ENCODE results near the gene UQCRH. TPM values are rescaled to one million over a fixed set of nuclear protein-coding genes. Genes with fewer than 3 reads are reported as not detected.

The UQCRH gene
- polyA plus RNA-seq = 100 to 1,000 TPM; 224 to 744 (median 624) TPM

DNA sequence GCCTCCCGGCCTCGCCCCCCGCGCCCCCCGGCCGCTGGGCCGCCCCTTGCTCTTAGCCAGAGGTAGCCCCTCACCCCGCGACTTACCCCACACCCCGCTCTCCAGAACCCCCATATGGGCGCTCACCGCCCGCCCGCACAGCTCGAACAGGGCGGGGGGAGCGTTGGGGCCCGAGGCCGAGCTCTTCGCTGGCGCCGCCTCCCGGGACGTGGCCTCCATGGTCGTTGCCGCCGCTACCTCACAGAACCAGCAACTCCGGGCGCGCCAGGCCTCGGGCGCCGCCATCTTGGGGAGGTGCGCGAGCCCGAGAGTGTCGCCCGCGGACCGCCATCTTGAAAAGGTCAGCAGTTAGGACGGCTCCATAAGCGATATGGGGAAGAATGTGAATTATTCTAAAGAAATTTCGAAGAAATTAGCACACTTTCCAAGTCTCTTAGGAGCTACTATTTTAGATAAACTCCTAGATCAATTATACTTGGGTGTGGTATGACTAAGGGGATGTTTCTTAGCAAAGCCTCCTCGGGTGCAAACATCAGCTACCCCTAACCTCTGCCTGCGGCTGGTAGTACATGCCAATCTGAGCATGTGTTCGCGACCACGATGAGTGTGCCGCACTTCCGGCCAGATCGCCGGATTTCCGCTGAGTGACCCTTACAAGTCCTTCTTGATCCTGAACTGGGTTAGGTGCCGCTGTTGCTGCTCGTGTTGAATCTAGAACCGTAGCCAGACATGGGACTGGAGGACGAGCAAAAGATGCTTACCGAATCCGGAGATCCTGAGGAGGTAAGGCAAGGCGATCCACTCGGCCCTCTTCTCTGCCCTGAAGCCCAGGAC, at the start of gene UQCRH, which contains the start of gene LRRC41:
Gene UQCRH (plus strand): TSS at position 661 of the 834 bp plus-strand sequence. CDS start 69 bp downstream, at position 730.
Gene LRRC41 (minus strand): TSS at position 579 of the 834 bp plus-strand sequence. CDS start 294 bp downstream, at position 285.
- 0 to 1% (median 1%) methylated on average over 61 of the region's 61 CpGs for WGBS, 3 donors
- peak within 1 kb of the TSS; percentile 97 for H3K27ac ChIP-seq (ENCODE audit: low read depth, low read length)

DNA sequence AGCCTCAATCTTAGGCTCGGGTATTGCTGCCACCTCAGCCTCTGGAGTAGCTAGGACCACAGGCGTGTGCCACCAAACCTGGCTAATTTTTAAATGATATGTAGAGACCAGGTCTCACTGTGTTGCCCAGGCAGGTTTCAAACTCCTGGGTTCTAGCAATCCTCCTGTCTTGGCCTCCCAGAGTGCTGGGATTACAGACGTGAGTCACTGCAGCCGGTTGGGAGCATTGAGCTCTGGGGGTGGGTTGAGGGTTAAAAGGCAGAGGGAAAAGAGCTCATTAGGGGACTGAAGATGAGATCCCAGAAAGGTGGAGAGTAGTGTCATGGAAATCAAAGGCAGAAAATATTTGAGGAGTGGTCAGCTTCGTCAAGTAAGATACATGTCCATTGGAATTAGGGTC, 48.8 kb upstream of the UQCRH start:
- no peak overlapping the region for H3K27ac ChIP-seq (ENCODE audit: low read depth, low read length)
- 90 to 96% (median 95%) methylated on average over 5 of the region's 5 CpGs for WGBS, 3 donors

DNA sequence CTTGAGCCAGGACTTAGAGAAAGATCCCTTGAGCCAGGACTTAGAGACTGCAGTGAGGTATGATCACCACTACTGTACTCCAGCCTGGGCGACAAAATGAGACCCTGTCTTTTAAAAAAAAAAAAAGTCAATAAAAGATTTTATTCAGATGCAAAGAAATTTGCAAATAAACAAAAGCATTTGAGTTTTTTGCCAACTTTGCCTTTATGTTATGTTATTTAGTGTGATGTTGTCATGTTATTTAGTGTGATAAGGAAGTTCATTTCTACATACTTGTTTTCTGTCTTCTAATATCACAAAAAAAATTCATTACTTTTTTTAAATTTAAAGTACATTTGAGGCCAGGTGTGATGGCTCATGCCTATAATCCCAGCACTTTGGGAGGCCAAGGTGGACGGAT, 47.0 kb upstream of the UQCRH start:
- H3K27ac ChIP-seq (ENCODE audit: low read depth, low read length) = no peak overlapping the region
- 91 to 98% (median 96%) methylated on average over 2 of the region's 2 CpGs for WGBS, 3 donors

DNA sequence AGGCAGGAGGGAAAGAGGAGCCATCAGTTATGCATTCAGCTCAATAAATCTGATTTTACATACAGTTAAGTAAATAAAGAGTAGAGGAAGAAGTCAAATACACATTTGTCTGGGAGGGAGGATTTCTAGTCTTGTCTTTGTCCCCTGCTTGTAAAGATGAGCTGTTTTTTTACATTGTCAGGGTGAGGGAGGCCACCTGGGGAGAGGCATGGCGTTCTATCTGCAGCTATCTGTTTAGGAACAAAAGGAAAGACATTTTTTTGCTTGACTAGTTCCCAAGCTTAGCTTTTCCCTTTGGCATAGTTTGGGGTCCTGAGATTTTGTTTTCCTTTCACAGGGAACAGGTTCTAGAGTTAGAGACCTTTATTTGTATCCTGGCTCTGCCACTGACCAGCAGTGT, 41.0 kb upstream of the UQCRH start:
- WGBS, 3 donors = 96 to 100% (median 98%) methylated on average over 1 of the region's 1 CpG
- H3K27ac ChIP-seq (ENCODE audit: low read depth, low read length) = no peak overlapping the region

DNA sequence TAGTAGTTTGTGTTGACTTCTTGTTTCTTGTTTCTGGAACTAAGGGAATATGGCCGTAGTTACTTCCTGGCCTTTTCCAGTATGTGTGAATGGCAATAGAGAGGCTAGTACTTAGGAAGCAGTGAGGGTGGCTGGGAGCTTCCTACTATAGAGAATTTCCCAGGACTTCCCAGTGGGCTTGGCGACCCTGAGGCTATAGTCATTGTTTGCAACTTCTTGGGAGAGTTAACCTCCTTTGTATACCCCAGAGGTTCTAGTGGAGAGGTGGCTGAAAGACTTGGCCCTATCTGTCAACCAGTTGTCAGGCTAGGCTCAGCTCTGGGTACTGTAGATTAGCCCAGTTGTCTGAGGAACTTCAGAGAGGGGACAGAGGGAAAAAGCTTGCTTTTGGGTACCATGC, 40.4 kb upstream of the UQCRH start:
- H3K27ac ChIP-seq (ENCODE audit: low read depth, low read length) = no peak overlapping the region
- WGBS, 3 donors = 88 to 90% (median 89%) methylated on average over 2 of the region's 2 CpGs

DNA sequence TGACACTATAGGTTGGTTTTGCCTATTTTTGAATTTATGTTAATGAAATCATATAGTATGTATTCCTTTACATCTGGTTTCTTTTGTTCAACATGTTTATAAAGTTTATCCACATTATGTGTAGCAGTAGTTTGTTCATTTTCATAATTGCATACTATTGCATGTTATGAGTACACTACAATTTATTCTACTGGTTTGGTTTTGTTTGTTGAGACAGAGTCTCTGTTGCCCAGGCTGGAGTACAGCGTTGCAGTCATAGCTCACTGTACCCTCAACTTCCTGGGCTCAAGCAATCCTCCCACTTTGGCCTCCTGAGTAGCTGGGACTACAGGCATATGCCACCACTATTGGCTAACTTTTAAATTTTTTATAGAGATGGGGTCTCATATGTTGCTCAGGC, 34.9 kb upstream of the UQCRH start:
- 89 to 97% (median 93%) methylated on average over 1 of the region's 1 CpG for WGBS, 3 donors
- H3K27ac ChIP-seq (ENCODE audit: low read depth, low read length) = no peak overlapping the region

DNA sequence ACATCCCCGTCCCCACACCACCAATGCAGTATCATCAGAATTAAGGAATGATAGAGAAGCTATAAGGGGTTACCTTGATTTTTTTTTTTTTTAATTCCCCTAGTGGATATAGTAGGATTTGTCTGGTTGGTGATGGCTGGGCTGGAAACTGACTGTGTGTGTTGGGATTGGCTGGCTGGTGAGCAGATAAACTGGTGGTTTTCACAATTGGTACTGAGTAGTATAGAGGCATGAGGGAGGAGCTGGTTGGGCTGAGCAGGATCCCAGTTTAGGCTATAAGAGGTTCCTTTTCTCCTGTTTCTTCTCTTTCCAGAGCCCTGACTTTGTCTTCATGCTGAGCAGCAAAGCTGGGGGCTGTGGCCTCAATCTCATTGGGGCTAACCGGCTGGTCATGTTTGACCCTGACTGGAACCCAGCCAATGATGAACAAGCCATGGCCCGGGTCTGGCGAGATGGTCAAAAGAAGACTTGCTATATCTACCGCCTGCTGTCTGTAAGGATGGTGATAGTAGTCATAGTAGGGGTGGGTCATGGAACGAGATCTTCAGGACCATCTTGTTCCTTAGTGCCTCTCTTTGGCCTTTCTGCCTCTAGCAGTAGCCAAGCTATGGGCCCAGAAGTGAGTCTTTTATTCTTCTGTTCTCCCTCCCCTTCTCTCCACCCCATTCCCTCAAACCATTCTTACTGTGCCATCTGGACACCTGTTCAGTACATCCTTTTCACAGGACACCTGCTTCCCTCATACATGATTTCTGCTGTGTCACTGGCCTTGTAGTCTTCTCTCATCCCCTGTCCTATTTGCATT, 29.1 kb upstream of the UQCRH start:
- WGBS, 3 donors = 95 to 96% (median 95%) methylated on average over 6 of the region's 6 CpGs
- no peak overlapping the region for H3K27ac ChIP-seq (ENCODE audit: low read depth, low read length)

DNA sequence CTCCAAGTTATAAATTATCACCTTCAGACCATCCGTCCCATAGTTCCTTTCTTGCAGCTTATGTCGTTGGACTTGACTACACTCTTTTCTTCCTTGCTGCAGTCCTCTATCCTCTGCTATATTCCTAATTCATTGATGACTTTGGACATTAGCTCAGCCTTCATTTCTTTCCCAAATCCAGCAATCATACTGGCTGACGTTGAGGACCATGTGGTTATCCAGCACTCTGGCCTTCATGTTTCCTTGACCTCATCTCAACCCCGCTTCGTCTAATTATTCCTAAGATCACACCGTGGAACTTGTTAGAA, 28.5 kb upstream of the UQCRH start:
- no peak overlapping the region for H3K27ac ChIP-seq (ENCODE audit: low read depth, low read length)
- WGBS, 3 donors = 86 to 94% (median 94%) methylated on average over 6 of the region's 6 CpGs

DNA sequence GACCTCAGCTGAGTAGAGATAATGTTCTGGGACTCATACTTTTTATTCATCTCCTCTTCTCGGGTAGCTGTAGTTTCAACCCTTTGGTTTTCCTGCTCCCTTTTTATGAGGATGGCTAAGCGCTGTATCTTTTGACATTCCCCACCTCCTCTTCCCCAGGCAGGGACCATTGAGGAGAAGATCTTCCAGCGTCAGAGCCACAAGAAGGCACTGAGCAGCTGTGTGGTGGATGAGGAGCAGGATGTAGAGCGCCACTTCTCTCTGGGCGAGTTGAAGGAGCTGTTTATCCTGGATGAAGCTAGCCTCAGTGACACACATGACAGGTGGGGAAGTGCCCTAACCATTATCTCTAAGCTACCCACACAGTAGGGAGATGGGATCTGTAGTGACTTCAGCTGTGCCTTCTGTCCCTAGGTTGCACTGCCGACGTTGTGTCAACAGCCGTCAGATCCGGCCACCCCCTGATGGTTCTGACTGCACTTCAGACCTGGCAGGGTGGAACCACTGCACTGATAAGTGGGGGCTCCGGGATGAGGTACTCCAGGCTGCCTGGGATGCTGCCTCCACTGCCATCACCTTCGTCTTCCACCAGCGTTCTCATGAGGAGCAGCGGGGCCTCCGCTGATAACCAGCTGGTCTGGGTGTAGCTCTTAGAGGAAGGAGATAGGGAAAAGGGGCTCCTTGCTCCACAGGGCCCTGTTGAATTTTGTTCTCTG, 25.7 kb upstream of the UQCRH start:
- WGBS, 3 donors = 84 to 90% (median 86%) methylated on average over 14 of the region's 14 CpGs
- H3K27ac ChIP-seq (ENCODE audit: low read depth, low read length) = no peak overlapping the region

DNA sequence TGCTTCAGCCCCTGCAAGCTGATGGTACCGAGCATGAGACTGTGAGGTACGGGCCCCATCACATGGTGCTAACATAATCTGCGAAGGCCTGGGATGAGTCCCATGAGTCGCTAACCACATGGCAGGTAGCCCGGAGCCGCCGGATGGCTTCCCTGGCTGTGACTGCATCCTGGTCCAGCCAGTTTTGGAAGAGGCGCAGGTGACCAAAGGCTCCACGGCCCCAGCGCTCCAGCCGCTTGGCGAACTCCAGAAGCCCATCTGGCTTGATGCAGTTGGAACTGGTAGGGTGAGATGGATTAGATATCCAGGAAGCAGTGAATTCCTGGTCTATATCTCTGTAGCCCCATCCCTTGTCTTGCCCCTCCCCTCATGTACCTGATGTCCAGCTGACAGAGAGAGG, 24.7 kb upstream of the UQCRH start:
- WGBS, 3 donors = 91 to 98% (median 95%) methylated on average over 12 of the region's 12 CpGs
- H3K27ac ChIP-seq (ENCODE audit: low read depth, low read length) = no peak overlapping the region

DNA sequence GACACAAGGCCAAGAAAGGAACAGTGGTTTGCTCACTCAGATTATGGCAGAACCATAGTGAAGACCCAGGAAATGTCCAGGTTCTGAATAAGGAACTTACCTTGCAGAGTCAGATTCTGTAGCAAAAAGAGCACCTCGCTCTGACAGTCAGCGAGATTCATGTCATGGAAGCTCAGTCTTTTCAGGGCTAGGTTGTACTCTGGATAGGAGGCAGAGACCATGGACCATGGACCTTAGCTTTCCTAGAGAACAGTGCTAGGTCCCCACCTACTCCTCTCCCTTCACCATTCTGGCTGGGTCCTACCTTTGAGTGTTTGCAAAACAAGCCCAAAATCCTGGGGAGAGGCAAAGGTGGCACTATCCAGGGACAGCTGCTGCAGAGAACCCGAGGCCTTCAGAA, 23.4 kb upstream of the UQCRH start:
- WGBS, 3 donors = 95 to 98% (median 96%) methylated on average over 3 of the region's 3 CpGs
- no peak overlapping the region for H3K27ac ChIP-seq (ENCODE audit: low read depth, low read length)

DNA sequence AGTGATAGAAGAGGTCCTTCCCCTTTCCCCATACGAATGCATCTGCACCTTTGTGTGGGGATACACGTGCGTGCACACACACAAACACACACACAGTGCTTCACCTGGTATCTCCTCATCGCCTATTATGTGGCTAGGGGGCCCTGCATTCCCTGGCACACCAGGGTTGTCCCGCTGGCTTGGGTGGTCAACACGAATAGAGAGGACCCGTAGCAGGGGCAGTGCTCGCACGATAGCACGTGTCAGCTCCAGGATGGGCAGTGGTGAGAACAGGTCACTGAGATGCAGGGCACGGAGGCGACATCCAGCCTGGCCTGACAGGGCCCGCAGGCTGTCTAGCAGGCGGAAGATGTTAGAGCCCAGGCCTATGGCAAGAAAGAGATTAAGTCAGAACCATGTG, 22.5 kb upstream of the UQCRH start:
- H3K27ac ChIP-seq (ENCODE audit: low read depth, low read length) = no peak overlapping the region
- 92 to 94% (median 93%) methylated on average over 14 of the region's 14 CpGs for WGBS, 3 donors

DNA sequence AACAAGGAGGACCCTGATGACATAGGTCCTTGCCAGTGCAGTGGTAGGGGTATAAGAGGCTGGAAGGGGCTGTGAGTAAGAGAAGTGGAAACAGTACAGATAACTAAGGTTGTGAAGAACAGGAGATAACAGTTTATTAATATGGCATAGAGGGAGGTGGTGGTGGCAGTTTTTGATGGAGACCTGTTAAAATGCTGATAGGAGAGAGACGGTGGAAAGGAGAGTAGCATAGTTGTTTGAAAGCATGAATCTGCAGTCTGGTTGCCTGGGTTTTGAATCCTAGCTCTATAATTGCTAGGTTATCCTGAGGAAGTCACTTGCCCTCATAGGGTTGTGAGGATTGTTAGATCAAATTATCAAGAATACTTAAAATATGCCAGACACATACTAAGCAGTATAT, 19.4 kb upstream of the UQCRH start:
- H3K27ac ChIP-seq (ENCODE audit: low read depth, low read length) = no peak overlapping the region
- 88 to 92% (median 89%) methylated on average over 1 of the region's 1 CpG for WGBS, 3 donors

DNA sequence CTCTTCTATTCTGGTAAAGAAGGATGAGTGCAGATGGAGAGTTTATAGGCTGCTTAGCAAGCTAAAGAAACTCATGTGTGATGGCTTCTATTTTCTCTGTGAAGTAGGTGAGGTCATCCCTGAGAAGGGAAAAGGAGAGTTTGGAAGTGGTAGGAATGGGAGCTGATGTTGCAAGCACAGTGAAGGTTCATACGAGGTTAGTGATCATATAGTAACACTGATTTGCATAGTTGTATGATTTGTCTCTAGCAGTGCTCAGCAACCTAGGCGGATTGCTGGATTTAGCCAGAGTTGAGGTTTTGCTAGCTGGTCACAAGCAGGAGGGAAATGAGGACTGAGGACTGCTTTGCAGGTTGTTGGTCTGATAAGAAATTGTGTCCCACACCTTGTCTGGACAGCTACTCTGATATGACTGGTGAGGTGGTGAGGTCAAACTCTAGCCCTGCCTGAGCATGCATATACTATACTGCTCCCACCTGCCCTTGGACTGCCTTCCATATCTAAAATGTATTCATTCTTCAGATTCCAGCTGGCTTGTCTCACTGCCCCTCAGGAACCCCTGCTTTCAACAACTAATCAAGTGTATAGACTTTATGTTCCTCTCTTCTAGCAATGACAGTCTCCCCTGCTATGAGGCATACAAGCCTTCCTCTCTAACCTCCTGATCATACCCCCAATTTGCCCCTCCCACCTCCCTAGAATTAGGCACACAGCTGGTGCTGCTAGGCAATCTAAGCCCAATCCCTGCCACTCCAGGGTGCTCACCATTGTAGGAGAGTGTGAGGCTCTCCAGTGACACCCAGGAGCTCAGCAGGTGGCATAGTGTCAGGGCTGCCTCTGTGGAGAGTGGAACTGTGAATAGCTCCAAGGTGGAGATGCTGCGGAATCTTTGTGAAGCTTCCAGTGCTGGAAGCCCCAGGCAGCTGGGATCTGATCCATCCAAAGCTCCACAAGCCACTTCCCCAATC, 18.6 kb upstream of the UQCRH start:
- WGBS, 3 donors = 75 to 81% (median 79%) methylated on average over 3 of the region's 3 CpGs
- H3K27ac ChIP-seq (ENCODE audit: low read depth, low read length) = no peak overlapping the region

DNA sequence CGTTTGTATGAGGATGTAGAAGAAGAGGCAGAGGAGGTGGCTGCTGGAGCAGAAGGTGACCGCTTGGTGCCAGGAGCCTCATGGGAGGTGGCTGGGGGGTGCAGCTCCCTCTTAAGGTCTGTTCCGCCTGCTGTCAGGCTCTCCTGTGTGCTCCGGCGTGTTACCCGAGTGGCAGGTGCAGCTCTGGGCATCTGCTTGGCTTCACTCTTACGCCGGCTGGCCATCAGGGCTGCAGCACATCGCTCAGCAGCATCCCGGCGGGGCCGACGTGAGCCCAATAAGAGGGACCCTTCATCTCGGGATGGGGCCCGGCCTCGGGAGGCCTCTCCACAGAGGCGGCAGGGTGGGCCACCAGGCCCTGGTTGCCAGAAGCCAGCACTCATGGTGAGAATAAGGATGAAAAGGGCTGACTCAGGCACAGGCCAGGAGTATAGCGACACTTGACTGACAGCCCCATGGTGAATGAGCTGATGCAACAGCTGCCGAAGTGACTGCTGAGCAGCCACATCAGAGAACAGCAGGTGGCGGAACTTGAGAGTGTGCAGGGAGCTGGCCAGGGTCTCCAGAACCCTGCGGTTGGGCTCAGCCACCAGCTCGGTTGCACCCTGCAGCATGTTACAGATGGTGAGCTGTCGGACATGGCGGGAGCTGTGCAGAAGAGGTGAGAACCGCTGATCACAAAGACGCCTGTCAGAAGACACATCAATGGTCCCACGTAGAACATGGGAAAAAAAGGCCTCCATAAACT, 17.6 kb upstream of the UQCRH start:
- H3K27ac ChIP-seq (ENCODE audit: low read depth, low read length) = no peak overlapping the region
- 88 to 90% (median 89%) methylated on average over 27 of the region's 27 CpGs for WGBS, 3 donors

DNA sequence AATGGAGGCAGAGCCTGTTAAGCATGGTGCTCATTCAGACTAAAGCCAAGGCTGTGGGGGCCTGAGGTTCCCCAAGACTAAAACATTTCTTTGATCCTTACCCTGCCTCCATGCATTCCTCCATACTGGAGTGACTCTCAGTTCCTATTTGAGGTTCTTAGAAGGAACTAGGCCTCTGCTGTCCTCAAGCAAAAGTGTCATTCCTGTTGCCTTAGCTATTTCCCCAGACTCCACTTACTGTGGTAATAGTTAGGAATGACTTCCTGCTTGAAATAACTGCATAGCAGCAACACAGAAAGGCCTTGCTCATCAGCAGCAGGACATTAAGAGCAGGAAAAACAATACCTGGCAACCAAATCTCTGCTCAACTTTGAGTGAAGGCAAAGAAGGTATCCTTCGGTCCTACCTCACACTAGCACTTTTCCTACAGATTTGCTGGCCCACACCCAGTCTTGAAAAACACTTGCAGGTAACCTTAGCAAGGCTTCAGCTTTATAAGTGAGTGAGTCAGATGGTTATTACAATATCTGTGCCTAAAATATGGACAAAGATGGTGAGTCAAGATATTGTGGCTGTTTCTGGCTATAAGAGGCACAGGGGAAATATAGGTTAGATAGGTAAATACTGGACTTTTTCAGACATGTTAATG, 14.9 kb upstream of the UQCRH start:
- WGBS, 3 donors = 81 to 85% (median 83%) methylated on average over 1 of the region's 1 CpG
- H3K27ac ChIP-seq (ENCODE audit: low read depth, low read length) = no peak overlapping the region

DNA sequence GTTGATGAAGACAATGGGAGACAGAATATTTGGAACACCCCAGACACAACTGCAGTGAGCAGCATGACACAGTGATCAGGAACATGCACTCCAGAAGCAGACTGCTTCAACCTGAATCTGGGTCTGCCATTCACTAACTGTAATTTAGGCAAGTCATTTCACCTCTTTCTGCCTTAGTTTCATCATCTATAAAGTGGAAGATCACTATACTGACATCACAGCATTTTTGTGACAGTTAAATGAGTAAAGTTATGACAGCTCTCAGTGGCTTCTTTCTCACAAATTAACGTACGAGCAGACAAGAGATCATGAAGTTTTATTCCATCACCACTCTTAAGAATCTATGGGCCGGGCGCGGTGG, 14.4 kb upstream of the UQCRH start:
- WGBS, 3 donors = 95 to 98% (median 98%) methylated on average over 5 of the region's 5 CpGs
- no peak overlapping the region for H3K27ac ChIP-seq (ENCODE audit: low read depth, low read length)

Measured in adipose tissue (tissue), 3 donors.